ENCODE results near the gene TPRG1L. TPM values are rescaled to one million over a fixed set of nuclear protein-coding genes. Genes with fewer than 3 reads are reported as not detected.

The TPRG1L gene
- total RNA-seq, 1 donor from 2014 or later = 44.3 TPM

DNA sequence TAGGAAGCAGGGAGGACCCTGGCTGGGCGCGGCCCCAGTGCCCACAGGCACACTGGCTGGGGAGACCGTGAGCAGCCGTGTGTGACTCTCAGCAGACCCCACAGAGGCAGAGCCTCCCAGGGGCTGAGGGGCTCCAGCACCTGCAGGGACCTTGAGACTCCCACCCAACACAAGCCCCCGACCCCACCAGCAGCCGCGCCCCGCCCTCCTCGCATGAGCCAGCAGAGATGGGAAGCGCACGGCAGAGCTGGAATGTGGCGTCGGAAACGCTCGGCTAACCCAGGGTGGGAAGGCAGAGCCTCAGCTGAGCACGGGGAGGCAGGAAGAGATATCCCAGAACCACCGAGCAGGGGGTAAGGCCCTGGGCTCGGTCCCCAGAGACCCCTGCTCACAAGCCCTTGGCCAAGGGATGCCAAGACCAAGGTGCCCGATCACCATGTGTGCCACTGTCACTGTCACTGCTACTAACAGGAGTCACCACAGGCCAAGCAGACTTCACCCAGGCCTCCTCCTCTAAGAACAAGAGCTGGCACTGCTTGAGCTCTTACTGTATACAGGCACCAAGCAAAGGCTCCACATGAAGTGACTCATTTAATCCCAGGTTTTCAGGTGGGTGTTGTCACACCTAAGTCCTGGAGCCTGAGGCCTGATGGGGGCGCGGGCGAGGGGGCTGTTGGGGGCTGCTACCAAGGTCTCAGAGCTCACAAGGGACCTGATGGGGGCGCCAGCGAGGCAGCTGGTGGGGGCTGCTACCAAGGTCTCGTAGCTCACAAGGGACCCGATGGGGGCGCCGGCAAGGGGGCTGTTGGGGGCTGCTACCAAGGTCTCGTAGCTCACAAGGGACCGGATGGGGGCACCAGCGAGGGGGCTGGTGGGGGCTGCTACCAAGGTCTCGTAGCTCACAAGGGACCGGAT lies 33.6 kb upstream of the TPRG1L start:
- intact Hi-C loops (cut with DNase I) = no loop called here
- no peak for DNase-seq (ENCODE audit: low spot score)

DNA sequence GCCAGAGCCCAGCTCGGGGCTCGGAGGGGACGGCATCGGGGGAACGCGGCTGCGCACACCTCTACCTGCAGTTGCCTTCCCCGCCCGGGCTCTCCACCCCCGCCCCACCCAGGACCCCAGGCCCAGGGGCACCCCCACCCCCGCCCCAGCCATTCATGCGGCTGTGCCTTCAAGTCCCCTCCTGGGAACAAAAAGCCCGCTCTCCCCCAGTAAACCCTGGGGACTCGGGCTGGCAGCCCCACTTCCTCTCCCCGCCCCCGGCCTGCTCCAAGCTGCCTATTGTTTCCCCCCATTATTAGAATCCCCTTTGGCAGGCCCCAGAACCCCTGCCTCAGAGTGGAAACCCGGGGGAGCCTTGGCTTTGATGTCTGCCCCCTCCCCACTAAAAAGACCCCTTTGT lies 31.5 kb upstream of the TPRG1L start:
- DNase-seq (ENCODE audit: low spot score) = no peak
- intact Hi-C loops (cut with DNase I) = no loop called here

DNA sequence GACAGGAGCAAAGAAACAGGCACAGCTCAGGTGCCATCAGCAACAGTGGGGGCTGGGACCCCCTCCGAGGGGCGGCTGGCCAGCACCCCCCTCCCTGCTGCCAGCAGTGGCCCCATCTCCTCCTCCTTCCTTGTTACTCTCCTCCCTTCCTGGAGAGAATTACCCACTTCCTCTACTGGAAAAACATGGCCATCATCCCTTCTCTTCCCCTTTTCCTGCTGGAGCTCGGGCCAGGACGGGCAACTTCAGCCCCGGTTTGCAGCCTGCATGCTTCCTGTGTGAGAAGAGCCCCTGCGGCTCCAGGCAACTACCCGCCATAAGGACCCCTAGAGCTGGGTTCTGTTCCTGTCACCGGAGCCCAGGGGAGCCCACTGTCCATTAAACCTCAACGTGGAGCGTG lies 31.1 kb upstream of the TPRG1L start:
- intact Hi-C loops (cut with DNase I) = no loop called here
- no peak for DNase-seq (ENCODE audit: low spot score)

DNA sequence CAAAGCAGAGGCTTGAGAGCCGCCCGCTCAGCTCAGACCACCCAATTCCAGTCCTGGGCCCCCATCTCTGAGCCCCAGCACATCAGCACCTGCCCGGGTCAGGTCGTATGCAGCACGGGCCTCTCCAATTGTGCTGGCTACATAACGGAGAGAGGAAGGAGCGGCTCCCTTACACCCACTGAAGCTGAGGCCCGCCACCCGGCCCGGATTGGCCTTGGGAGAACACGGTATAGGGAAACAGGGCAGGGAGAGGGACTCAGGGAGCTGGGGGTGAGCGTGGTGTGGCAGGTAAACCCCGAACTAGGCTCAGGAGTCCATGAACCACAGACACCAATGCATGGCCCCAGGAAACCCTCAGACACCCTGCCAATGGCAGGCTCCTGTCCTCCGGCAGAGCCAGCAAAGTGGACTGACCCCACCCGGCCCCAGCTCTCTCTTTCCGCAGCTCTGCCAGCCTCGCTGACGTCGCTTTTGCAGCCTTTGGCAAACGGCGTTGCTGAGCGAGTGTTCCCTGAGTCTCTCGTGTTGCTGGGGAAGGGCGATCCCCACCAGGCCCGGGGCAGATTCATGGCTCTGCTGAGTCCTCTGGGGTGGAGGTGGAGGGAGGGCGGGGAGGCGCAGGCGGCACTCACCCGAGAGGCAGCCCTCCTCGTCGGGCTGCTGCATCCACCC lies 30.0 kb upstream of the TPRG1L start:
- no peak for DNase-seq (ENCODE audit: low spot score)
- intact Hi-C loops (cut with DNase I) = no loop called here

DNA sequence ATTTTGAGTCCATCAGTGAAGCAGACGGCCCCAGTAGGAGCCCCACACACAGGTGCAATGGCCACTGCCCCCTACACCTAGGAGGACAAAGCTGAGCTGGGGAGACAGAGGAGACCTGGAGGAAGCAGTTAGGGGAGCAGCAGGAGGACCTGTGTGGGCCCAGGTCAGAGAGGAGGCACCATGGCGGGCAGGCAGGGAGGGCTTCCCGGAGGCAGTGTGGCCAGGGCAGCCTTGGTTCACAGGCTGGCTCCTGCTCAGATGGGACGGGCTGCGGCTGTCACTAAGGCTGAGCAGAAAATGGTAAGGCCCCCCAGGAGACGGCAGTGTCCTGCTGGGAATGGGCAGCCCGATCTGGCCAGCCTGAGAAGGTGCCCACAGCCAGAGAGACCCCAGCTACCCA lies 28.9 kb upstream of the TPRG1L start:
- no peak for DNase-seq (ENCODE audit: low spot score)
- intact Hi-C loops (cut with DNase I) = no loop called here

DNA sequence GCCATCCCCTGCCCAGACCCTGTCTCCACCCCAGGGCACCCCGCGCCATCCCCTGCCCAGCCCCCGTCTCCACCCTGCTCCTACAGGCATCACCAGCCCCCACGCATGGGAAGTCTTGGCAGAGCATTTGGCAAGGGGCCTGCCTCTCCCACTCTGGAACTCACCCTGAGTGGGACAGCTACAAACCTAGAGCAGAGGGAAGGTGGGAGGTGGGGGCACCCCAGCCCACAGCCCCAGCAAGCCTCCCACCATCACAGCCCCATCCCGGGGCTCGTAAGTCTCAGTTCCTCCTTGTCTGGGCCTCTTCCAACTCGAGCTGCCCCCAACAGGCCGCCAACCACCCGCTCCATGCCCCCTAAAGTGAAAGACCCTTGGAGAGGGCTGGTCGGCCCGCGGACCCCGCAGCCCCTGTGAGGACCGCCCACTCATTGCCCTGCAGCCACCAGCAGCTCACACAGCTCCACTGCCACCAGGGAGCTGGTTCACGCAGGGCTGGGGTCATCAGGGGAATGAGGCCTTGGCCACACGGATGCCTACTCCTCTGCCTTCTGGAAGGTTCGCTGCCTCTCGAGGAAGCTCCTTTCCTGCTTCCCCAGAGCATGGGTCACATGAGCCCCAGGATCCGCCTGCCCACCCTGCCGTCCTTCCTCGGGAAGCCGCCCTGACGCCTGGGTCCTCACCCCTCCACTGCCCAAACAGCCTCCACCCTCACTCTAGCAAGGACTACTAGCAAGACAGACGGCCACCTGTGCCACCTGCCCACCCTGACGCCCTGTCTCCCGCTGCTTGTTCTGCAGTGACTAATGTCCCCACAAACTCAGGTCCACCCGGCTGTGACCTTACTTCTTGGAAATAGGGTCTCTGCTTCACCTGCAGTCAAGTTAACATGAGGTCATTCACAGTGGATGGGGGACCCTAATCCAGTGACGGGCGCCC lies 27.9 kb upstream of the TPRG1L start:
- intact Hi-C loops (cut with DNase I) = no loop called here
- DNase-seq (ENCODE audit: low spot score) = no peak

DNA sequence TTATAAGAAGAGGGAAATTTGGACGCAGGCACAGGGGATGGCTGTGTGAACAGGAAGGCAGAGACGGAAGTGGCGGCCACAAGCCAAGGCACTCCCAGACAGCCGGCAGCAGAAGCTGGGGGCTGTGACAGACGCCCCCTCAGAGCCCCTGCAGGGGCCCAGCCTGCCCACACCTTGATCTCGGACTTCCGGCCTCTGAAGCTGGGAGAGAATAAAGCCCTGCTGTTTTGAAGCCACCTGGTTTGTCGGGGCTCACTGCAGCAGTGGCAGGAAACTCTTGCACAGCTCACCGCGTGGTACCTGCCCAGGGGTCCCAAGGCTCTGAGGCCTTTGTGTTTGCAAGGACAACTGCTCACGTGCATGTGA lies 27.2 kb upstream of the TPRG1L start:
- intact Hi-C loops (cut with DNase I) = no loop called here
- DNase-seq (ENCODE audit: low spot score) = no peak

DNA sequence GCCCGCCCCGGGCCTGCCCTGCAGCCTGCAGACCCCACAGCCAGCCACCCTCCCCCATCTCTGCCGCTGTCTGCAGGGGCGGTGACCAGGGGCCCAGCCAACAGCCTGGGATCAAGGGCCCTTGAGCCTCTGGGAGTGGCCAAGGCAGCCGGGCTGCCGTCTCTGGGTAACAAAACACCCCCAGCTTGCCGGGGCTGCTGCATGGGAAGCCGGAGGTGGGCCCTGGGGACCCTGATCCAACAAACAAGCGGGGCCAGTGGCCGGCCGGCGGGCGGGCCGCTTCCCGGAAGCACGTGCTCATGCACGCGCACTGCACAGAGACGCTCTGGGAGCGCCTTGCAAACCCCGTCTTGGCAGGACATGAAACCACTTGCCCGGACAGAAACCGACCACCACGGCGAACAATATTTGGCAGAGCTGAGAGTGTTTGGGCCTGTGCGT lies 26.7 kb upstream of the TPRG1L start:
- no peak for DNase-seq (ENCODE audit: low spot score)
- intact Hi-C loops (cut with DNase I) = no loop called here

DNA sequence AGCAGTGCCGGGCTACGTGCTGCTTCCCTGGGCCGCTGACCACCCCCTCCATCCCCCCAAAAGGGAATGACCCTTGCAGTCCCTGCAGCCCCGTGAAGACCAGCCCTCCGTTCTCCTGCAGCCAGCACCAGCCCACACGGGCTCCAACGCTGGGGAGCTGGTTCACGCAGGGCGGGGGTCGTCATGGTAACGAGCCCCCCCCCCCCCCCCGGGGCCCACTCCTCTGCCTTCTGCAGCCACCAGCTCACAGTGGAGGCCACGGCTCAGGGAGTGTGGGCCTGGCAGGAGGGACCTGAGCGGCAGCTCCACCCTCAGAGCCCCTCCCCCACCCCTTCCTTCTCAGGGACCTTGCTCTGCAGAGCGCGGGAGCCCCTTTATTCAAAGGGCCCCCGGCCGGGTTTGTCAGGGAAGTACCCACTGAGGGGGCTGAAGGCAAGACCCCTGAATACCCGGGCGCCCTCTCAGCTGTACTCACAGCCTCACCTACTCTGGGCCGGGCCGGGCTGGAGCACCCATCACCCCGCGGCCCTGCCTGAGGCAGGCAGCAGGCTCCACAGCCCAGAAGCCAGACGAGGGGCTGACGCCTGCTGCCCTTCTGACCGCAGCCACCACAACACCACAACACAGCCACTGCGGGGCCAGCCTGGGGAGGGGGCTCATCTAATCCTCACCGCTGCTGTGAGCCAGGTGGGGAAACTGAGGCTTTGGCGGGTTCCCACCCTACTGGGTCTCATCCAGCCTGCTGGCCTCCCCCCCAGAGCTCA lies 26.1 kb upstream of the TPRG1L start:
- no peak for DNase-seq (ENCODE audit: low spot score)
- intact Hi-C loops (cut with DNase I) = no loop called here

DNA sequence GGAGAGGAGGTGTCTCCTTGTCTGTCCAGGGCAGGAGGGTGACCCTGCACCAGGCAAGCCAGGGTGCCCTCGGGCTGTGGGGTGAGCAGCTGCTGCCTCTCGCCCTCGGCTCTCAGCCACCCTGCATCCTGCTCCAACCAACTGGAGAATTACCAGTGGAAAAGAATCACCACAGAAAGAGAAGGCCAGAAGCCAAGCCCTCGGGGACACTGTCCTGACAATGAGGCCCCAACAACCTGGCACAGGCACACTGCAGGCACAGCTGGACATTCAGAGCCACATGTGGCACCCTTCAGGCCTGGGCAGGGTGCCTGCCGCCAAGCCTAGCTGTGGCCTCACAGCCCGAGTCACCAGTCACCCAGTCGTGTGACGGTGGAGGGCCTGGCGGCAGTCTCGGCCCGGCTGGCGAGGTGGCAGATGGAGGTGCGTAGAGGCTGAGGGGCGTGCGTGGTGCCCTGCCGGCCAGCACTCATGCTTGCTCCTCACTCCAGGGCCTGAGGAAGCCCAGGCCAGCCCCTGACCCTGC lies 25.5 kb upstream of the TPRG1L start:
- intact Hi-C loops (cut with DNase I) = no loop called here
- no peak for DNase-seq (ENCODE audit: low spot score)

DNA sequence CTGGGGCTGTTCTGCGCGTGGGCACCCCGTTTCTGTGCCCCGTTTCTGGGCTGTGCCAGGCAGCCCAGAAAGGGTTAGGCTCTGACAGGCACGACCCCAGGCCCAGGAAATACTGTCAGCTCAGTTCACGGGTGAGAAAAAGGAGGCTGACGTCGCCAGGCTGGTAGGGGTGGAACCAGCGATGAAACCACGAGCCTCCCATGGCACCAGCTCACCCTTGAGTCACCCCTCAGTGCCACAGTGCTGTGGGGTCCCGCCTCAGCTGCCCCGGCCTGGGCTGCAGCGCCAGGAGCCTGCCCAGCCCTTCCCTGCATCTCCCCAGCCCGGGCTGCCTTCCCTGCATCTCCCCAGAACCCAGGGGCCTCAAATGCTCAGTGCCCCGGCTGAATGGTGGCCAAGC lies 25.0 kb upstream of the TPRG1L start:
- intact Hi-C loops (cut with DNase I) = no loop called here
- DNase-seq (ENCODE audit: low spot score) = no peak

DNA sequence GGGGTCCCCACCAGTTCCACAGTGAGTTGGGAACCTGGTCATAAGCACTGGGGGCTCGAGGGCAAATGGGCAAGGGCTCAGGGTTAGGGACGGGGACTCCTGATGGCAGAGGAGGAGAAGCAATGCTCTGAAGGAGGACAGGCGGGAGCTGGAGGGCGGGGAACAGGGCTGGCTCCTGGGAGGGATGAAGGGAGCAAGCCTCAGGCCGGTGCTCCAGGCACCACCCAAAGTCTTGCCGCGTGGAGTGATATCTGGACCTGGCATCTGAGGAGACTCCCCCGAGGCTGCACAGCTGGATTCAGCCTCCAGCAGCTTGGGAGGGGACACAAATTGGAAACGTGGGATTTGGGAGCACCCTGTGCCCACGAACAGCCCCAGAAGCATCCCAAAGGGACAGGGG lies 24.5 kb upstream of the TPRG1L start:
- intact Hi-C loops (cut with DNase I) = no loop called here

DNA sequence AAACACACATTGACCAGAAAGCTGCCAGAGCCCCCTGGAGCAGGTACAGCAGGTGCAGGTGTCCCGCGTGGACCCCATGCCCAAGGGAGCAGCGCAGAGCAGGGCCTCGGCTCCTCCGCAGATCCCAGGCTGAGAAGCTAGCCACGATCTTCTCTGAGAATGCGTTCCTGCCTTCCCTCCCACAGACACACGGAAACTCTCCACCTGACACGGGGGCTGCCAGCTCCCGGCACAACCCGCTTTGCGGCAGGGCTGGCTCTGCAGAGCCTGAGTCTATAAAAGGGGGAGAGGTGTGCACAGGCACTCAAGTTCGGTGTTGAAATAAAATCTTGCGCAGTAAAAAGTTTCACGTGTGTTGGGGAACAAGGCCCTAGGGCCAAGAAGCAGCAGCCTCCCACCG lies 23.1 kb upstream of the TPRG1L start:
- intact Hi-C loops (cut with DNase I) = no loop called here
- DNase-seq (ENCODE audit: low spot score) = no peak

More for the DNA sequence above, 24.5 kb upstream of the TPRG1L start:
- no peak for DNase-seq (ENCODE audit: low spot score)

DNA sequence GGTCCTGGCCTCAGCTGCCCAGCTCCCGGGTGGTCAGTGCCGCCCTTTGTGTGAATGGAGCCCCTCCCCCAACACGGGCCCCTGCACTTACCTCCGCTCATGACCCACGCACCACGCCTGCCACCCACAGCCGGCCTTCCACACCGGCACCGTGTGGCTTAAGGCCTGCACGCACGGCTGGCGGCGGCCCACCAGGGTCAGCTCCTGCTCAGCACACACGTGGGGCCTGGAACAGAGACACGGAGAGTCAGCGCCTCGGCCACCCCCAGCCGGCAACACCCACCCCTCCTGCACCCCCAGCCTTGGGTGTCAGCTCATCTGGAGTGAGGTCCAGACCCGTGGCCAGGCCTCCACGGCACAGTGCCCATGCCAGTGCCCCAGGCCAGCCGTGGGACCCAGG lies 22.4 kb upstream of the TPRG1L start:
- intact Hi-C loops (cut with DNase I) = no loop called here
- DNase-seq (ENCODE audit: low spot score) = no peak

DNA sequence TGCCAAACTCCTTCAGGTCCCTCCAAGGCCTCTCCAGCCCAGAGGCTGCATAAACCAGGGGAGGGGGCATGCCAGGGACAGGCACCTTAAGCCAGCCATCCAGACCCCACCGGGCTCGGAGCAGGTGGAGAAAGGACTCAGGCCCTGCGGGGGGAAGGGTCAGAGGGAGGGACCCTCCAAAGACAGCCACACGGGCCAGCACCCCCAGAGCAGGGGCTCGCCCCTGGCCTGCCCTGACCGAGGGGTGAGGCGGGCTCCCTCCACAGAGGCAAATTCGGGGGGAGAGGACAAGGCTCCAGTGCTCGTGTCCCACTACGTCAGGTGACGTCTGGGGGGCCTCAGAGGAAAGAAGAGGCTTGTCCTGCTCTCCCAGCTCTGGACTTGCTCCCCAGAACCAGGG lies 21.7 kb upstream of the TPRG1L start:
- intact Hi-C loops (cut with DNase I) = no loop called here
- DNase-seq (ENCODE audit: low spot score) = no peak

DNA sequence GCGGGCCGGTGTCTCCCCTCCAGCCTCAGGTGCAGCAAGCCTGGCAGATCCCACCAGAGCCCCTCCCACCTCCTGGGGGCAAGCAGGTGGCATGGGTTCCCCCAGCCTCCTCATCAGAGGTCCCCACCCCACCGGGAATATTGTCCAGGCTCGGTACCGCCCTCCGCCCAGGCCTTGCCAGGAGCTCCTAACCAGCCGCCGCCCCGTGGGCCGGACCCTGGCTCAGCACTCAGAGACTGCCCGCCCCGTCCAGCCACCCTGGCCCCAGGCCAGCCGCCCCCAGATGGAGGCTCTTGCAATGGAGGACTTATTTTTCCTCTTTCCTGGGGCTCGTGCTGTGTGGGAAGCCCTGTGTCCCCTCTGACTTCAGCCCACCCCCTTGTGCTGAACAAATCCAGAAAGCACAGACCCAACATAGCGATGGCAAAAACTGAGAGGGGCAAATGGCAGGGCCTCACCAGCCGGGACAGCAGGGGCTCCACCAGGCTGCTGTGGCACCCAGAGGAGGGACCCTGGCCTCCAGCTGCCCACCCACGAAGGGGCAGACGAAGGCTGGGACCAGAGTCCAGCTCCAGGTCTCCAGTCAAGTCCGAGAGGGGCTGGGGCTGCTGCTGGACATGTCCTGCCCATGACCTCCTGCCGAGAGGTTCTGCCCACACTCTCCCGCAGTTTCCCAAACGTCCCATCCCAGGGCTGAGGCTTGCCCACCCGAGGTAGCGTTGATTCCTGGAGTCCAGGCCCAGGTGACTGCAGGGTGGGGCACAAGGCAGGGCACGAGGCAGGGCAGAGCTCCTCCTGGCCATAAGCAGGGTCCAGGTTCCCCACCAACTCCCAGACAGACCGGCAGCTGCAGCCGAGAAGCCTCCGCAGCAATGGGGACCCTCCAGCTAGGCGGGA lies 21.0 kb upstream of the TPRG1L start:
- DNase-seq (ENCODE audit: low spot score) = no peak
- intact Hi-C loops (cut with DNase I) = no loop called here

DNA sequence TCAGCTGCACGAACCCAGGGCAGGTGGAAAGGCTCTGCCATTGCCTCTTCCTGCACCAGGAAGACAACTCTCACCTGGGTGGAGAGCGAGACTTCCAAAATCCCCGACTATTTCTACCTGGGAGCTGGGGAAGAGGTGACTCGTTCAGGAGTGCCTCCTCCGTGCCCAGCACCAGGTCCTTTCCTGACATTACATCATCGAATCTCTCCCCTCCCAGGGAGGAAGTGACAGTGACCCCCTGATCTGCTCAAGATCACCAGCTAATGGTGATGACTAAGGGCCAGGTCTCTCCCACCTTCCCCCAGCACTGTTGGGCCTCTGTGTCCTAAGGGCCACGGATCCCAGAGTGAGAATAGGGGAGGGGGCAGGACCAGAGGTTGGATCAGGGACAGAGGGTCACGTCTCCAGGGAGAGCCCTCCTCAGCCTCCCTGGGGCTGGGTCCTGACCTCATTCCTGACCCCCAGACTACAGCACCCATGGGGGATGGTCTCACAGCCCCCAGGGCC lies 20.3 kb upstream of the TPRG1L start:
- intact Hi-C loops (cut with DNase I) = no loop called here
- no peak for DNase-seq (ENCODE audit: low spot score)
